ENCODE measurements around the gene VSIR. TPM values are rescaled to one million over a fixed set of nuclear protein-coding genes. Genes with fewer than 3 reads are reported as not detected.
A peak's percentile ranks its signal among the peaks of the same experiment; 100 is the strongest.

The VSIR gene
- total RNA-seq, 4 donors from 2014 or later, result 34.1 to 51.7 (median 44.8) TPM

- Histone ChIP-seq H3K4me1 (peaks cover 36 to 95% (median 64%) of the 10 kb centered on the region in 3 donors), H3K4me3 (no peak overlapping the region), H3K27me3 (no peaks in the 10 kb centered on the region), H3K27ac (peak overlapping the region in 3 of 4 donors; percentile 31 to 80 (median 35)), H3K9me3 (no peaks in the 10 kb centered on the region), H3K36me3 (peaks cover 14 to 60% (median 36%) of the 10 kb centered on the region in 3 donors)
- TF ChIP-seq CTCF (IDR thresholded peaks at IDR 0.05), result no peak
- no peak for TF ChIP-seq POLR2A (IDR thresholded peaks at IDR 0.05)
- intact Hi-C loops (cut with DNase I), result no loop called here
- WGBS, 2 donors, result 89 to 94% methylated on average over 9 to 10 of the region's 14 CpGs
- DNase-seq, result no peak
These were observed 21.6 kb downstream of the VSIR start for GRCh38 chr10:71751515-71752224.

GRCh38 chr10:71750986-71751385 is 22.3 kb downstream of the VSIR start:
- no peak for DNase-seq
- Histone ChIP-seq H3K4me3 (no peak overlapping the region), H3K4me1 (peaks cover 42 to 95% (median 68%) of the 10 kb centered on the region in 3 donors), H3K9me3 (no peaks in the 10 kb centered on the region), H3K36me3 (peaks cover 14 to 60% (median 36%) of the 10 kb centered on the region in 3 donors), H3K27me3 (no peaks in the 10 kb centered on the region), H3K27ac (peak overlapping the region in 3 of 4 donors; percentile 85 to 91 (median 88))
- TF ChIP-seq CTCF (IDR thresholded peaks at IDR 0.05), result no peak
- TF ChIP-seq POLR2A (IDR thresholded peaks at IDR 0.05), result no peak
- WGBS, 2 donors, result 61 to 66% methylated on average over 2 to 3 of the region's 5 CpGs
- intact Hi-C loops (cut with DNase I), result no loop called here

GRCh38 chr10:71750124-71750841 is 23.0 kb downstream of the VSIR start:
- no peak for DNase-seq
- no peaks in the 10 kb centered on the region for H3K9me3 ChIP-seq
- WGBS, 2 donors, result 72 to 87% methylated on average over 8 to 10 of the region's 15 CpGs
- no peak overlapping the region for H3K4me3 ChIP-seq
- H3K27ac ChIP-seq, result peak overlapping the region; percentile 72 to 91 (median 86)
- TF ChIP-seq POLR2A (IDR thresholded peaks at IDR 0.05) (no peak), CTCF (IDR thresholded peaks at IDR 0.05) (no peak)
- peaks cover 48 to 95% (median 71%) of the 10 kb centered on the region in 3 donors for H3K4me1 ChIP-seq
- peaks cover 14 to 58% (median 36%) of the 10 kb centered on the region in 3 donors for H3K36me3 ChIP-seq
- intact Hi-C loops (cut with DNase I), result no loop called here
- no peaks in the 10 kb centered on the region for H3K27me3 ChIP-seq

- no peaks in the 10 kb centered on the region for H3K9me3 ChIP-seq
- peak overlapping the region; percentile 72 to 91 (median 86) for H3K27ac ChIP-seq
- peaks cover 48 to 95% (median 62%) of the 10 kb centered on the region in 3 donors for H3K4me1 ChIP-seq
- no peaks in the 10 kb centered on the region for H3K27me3 ChIP-seq
- intact Hi-C loops (cut with DNase I), result no loop called here
- WGBS, 2 donors, result 72 to 90% methylated on average over 2 of the region's 4 CpGs
- DNase-seq, result no peak
- no peak overlapping the region for H3K4me3 ChIP-seq
- peaks cover 14 to 49% (median 28%) of the 10 kb centered on the region in 3 donors for H3K36me3 ChIP-seq
- TF ChIP-seq POLR2A (IDR thresholded peaks at IDR 0.05), result no peak
- TF ChIP-seq CTCF (IDR thresholded peaks at IDR 0.05), result no peak
These were observed 23.9 kb downstream of the VSIR start for GRCh38 chr10:71749396-71749795.

GRCh38 chr10:71748671-71749191 is 24.6 kb downstream of the VSIR start:
- peaks cover 14 to 42% (median 21%) of the 10 kb centered on the region in 3 donors for H3K36me3 ChIP-seq
- H3K4me1 ChIP-seq, result peaks cover 48 to 95% (median 60%) of the 10 kb centered on the region in 3 donors
- peak; percentile 51 for DNase-seq
- peak overlapping the region; percentile 72 to 91 (median 86) for H3K27ac ChIP-seq
- WGBS, 2 donors, result 16 to 36% methylated on average over 9 to 10 of the region's 15 CpGs
- H3K4me3 ChIP-seq, result no peak overlapping the region
- no peaks in the 10 kb centered on the region for H3K27me3 ChIP-seq
- no peaks in the 10 kb centered on the region for H3K9me3 ChIP-seq
- TF ChIP-seq CTCF (IDR thresholded peaks at IDR 0.05) (peak in 2 of 6 experiments; percentile 12 to 34), POLR2A (IDR thresholded peaks at IDR 0.05) (peak in 3 of 4 donors; percentile 15 to 42 (median 21))
- intact Hi-C loops (cut with DNase I), result no loop called here
